DOHH2 (cell line): ENCODE results near the gene VPS4A.

Experiments used
- EZH2phosphoT487 ChIP-seq: fragments of 200-600 bp; sonication (generic); IDR thresholded peaks from 2 replicates; pipeline ENCODE4 v1.6.1; 2017; ENCODE audit warnings: borderline replicate concordance, mild to moderate bottlenecking, antibody characterized with exemption, low read length, moderate library complexity, mixed read lengths
- TF ChIP-seq, protein P1 (sequence below): fragments of 200-600 bp; sonication (generic); IDR thresholded peaks from one replicate; pipeline ENCODE4 v1.5.1; 2014; ENCODE audit warnings: antibody characterized with exemption, mild to moderate bottlenecking, low read depth, low read length; ENCODE audit not compliant: poor library complexity, severe bottlenecking

DNA sequence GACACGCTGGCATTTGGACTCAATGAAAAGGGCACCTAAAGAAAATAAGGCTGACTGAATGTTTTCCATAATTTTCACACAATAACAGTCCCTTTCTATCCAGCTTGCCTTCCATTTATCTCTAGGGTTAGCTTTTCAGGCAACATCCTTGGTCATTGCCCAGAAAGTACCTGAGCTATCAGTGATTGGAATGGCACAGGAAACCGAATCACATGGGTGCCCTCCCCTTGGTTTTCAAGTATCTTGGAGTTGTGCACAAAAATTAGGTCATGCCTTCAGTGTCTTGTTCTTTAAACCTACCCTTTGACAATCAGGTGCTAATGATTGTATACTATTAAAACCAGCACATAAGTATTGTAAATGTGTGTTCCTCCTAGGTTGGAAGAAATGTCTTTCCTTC lies 3.3 kb upstream of the VPS4A start:
- TF ChIP-seq, protein P1, sequence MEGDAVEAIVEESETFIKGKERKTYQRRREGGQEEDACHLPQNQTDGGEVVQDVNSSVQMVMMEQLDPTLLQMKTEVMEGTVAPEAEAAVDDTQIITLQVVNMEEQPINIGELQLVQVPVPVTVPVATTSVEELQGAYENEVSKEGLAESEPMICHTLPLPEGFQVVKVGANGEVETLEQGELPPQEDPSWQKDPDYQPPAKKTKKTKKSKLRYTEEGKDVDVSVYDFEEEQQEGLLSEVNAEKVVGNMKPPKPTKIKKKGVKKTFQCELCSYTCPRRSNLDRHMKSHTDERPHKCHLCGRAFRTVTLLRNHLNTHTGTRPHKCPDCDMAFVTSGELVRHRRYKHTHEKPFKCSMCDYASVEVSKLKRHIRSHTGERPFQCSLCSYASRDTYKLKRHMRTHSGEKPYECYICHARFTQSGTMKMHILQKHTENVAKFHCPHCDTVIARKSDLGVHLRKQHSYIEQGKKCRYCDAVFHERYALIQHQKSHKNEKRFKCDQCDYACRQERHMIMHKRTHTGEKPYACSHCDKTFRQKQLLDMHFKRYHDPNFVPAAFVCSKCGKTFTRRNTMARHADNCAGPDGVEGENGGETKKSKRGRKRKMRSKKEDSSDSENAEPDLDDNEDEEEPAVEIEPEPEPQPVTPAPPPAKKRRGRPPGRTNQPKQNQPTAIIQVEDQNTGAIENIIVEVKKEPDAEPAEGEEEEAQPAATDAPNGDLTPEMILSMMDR, result no peak
- no peak for TF ChIP-seq EZH2phosphoT487
